Endothelial cell of umbilical vein (primary cell): ENCODE results near the gene MLF2. TPM values are rescaled to one million over a fixed set of nuclear protein-coding genes. Genes with fewer than 3 reads are reported as not detected.
A peak's percentile ranks its signal among the peaks of the same experiment; 100 is the strongest.

Experiments
- Bru-seq: library from RNA; stranded (reverse); fragments of 400-500 nt; gene quantifications from one replicate; lab custom pipeline; 2021; lab: Mats Ljungman, UMichigan
- BruChase-seq, 2 experiments: library from RNA; stranded (reverse); fragments of 400-500 nt; gene quantifications; one replicate each; lab custom pipeline; 2021; lab: Mats Ljungman, UMichigan
- BruUV-seq: library from RNA; stranded (reverse); fragments of 400-500 nt; replicated peaks from 2 replicates; lab custom pipeline; 2021; lab: Mats Ljungman, UMichigan
- CTCF ChIA-PET: fragments of 300-600, 350-600 bp; sonication (Branson Sonifier 250); formaldehyde crosslinking; loops from one replicate; lab custom pipeline; 2021; ENCODE audit warnings: antibody characterized with exemption, inconsistent platforms; lab: Charles Lee
- POLR2A ChIA-PET: fragments of 300-600, 350-600 bp; sonication (Branson Sonifier 250); formaldehyde crosslinking; loops from one replicate; lab custom pipeline; 2021; ENCODE audit warnings: antibody characterized with exemption, inconsistent platforms; lab: Charles Lee
- DNase-seq: peaks from one replicate; pipeline ENCODE4 v3.0.0-alpha.2; 2011; ENCODE audit warnings: low read depth, low spot score
- FAIRE-seq: peaks from 2 replicates; lab custom pipeline; 2011; peaks lifted over from hg19 to GRCh38; lab: Jason Lieb, UNC
- H2AFZ ChIP-seq: 2 replicates; pipeline ENCODE4 v1.6.0; 2012; ENCODE audit warnings: low read depth, low read length, control low read depth, inconsistent platforms
- H3K27ac ChIP-seq: 2 replicates; pipeline ENCODE4 v1.5.1; 2011; ENCODE audit warnings: low read depth, mild to moderate bottlenecking, control low read depth, low read length, moderate library complexity; ENCODE audit not compliant: insufficient read depth
- H3K27me3 ChIP-seq, 2 experiments: 2 replicates each; pipeline versions ENCODE4 v1.6.0 to v1.6.1; 2011; ENCODE audit warnings: low read length in 2 of 2, mixed read lengths in 1 of 2; ENCODE audit not compliant: control insufficient read depth in 2 of 2, insufficient read depth in 2 of 2
- H3K36me3 ChIP-seq, 2 experiments: 2 replicates in 1 of 2; 3 replicates in 1 of 2; pipeline ENCODE4 v1.5.1; 2011; ENCODE audit warnings: low read length in 2 of 2, mild to moderate bottlenecking in 1 of 2, moderate library complexity in 1 of 2; ENCODE audit not compliant: control insufficient read depth in 2 of 2, insufficient read depth in 2 of 2; ENCODE audit errors: extremely low read depth in 1 of 2
- H3K4me1 ChIP-seq: 3 replicates; pipeline ENCODE4 v1.5.1; 2011; ENCODE audit warnings: mild to moderate bottlenecking, low read length; ENCODE audit not compliant: control insufficient read depth, insufficient read depth; ENCODE audit errors: extremely low read depth
- H3K4me2 ChIP-seq: 2 replicates; pipeline ENCODE4 v1.6.1; 2011; ENCODE audit warnings: low read length, control low read depth, mixed read lengths; ENCODE audit not compliant: insufficient read depth
- H3K4me3 ChIP-seq, 3 experiments: fragments of 200-600 bp in 1 of 3; sonication (generic), shearing (Covaris generic) in 1 of 3; replicated peaks in 1 of 3; 2 replicates each; pipeline ENCODE4 v1.5.1; 2011 to 2016; ENCODE audit warnings: control low read depth in 3 of 3, low read length in 3 of 3, mild to moderate bottlenecking in 2 of 3, inconsistent platforms in 1 of 3, low read depth in 1 of 3, moderate library complexity in 1 of 3; ENCODE audit not compliant: insufficient read depth in 1 of 3
- H3K79me2 ChIP-seq: 2 replicates; pipeline ENCODE4 v1.6.0; 2012; ENCODE audit warnings: low read length, inconsistent platforms; ENCODE audit not compliant: control insufficient read depth, insufficient read depth
- H3K9ac ChIP-seq: replicated peaks from 2 replicates; pipeline ENCODE3; 2011; ENCODE audit warnings: low read length, control low read depth; ENCODE audit not compliant: insufficient read depth; ENCODE audit errors: extremely low read depth
- H3K9me1 ChIP-seq: replicated peaks from 3 replicates; pipeline ENCODE4 v1.6.0; 2011; ENCODE audit warnings: mild to moderate bottlenecking, low read length; ENCODE audit not compliant: control insufficient read depth, insufficient read depth; ENCODE audit errors: extremely low read depth
- H3K9me3 ChIP-seq: replicated peaks from 2 replicates; pipeline ENCODE4 v1.5.1; 2012; ENCODE audit warnings: low read length, inconsistent platforms; ENCODE audit not compliant: control insufficient read depth, insufficient read depth
- H4K20me1 ChIP-seq: replicated peaks from 2 replicates; pipeline ENCODE3; 2011; ENCODE audit warnings: mild to moderate bottlenecking, low read length; ENCODE audit not compliant: control insufficient read depth, insufficient read depth; ENCODE audit errors: extremely low read depth
- CTCF ChIP-seq, 2 donors: IDR thresholded peaks; 1 replicate in 1 of 2; 2 replicates in 1 of 2; pipeline ENCODE4 v1.5.1; 2011; ENCODE audit warnings: low read length in 2 of 2, mild to moderate bottlenecking in 2 of 2, moderate library complexity in 2 of 2, control low read depth in 1 of 2, inconsistent platforms in 1 of 2, low read depth in 1 of 2; ENCODE audit not compliant: insufficient read depth in 1 of 2; ENCODE audit errors: extremely low read depth in 1 of 2
- EZH2 ChIP-seq: IDR thresholded peaks from 2 replicates; pipeline ENCODE4 v1.6.1; 2012; ENCODE audit warnings: borderline replicate concordance, low read depth, mild to moderate bottlenecking, moderate library complexity, low read length, inconsistent platforms; ENCODE audit not compliant: severe bottlenecking
- MAX ChIP-seq: IDR thresholded peaks from 2 replicates; pipeline ENCODE4 v1.6.1; 2011; ENCODE audit not compliant: insufficient read depth, insufficient read length
- POLR2A ChIP-seq: IDR thresholded peaks from 2 replicates; pipeline ENCODE4 v1.6.1; 2012; ENCODE audit warnings: low read depth, mild to moderate bottlenecking, control low read depth, low read length
- POLR2AphosphoS5 ChIP-seq: IDR thresholded peaks from 2 replicates; pipeline ENCODE4 v1.6.1; 2012; ENCODE audit warnings: low read depth, mild to moderate bottlenecking, control low read depth, low read length, moderate library complexity; ENCODE audit not compliant: insufficient read depth
- dilution Hi-C: fragments of 300-500 bp; cut with MboI; formaldehyde crosslinking; loops from one replicate; pipeline ENCODE4 v1.15.0; 2019; ENCODE audit warnings: low sequenced_read_pairs; ENCODE audit not compliant: extremely low pct_ligation_motif_present
- intact Hi-C: fragments of 100-400 bp; cut with micrococcal nuclease; formaldehyde crosslinking; loops from one replicate; pipeline ENCODE4 v1.10.0; 2022
- long read RNA-seq: library from polyadenylated mRNA; stranded (forward); transcript quantifications from one replicate; pipeline ENCODE4 v2.0.0, GENCODE V29; 2021
- polyA minus RNA-seq, 3 experiments: library from RNA; depleted of rRNA, polyadenylated mRNA; stranded (reverse); fragments of >200 nt; gene quantifications; 1 replicate in 1 of 3; 2 replicates in 2 of 3; pipeline ENCODE4 v1.2.3, GENCODE V29; 2011
- polyA plus RNA-seq, 4 experiments: library from polyadenylated mRNA; depleted of rRNA in 3 of 4; stranded (reverse) in 3 of 4; unstranded in 1 of 4; fragments of >200 nt; gene quantifications; 2 replicates each; pipeline versions ENCODE4 v1.2.1 to v1.2.3, GENCODE V29; 2011 to 2012; ENCODE audit warnings: missing spikeins in 1 of 4
- total RNA-seq: library from RNA; stranded (reverse); gene quantifications from 2 replicates; pipeline ENCODE4 v1.2.3, GENCODE V29; 2021

Gene MLF2
- 136 and 147 TPM in 2 replicates for total RNA-seq
- polyA plus RNA-seq, result 306 and 319 TPM in 2 replicates
- polyA plus RNA-seq (2011; cell fraction: cytosol; rRNA removed), result 189 and 228 TPM in 2 replicates
- polyA plus RNA-seq (2011; cell fraction: nucleus; rRNA removed), result 119 and 136 TPM in 2 replicates
- 160 and 203 TPM in 2 replicates for polyA plus RNA-seq (2012)
- 221 and 250 TPM in 2 replicates for polyA minus RNA-seq
- polyA minus RNA-seq (2011; cell fraction: cytosol; rRNA and poly(A)+ RNA removed), result 55.0 TPM
- 43.1 and 46.8 TPM in 2 replicates for polyA minus RNA-seq (2011; cell fraction: nucleus; rRNA and poly(A)+ RNA removed)
- Bru-seq, nascent RNA, result percentile 55 among the genes with signal in this experiment
- BruChase-seq, experiment 1, labeled RNA remaining after a 6-hour chase, result percentile 88 among the genes with signal in this experiment
- percentile 66 among the genes with signal in this experiment for BruChase-seq, experiment 2, labeled RNA remaining after a 2-hour chase
- long read RNA-seq, transcript MLF2-201 (9 exons, 1,969 nt), result major isoform, 703 of 770 reads
- long read RNA-seq, partial matches to known transcripts, result 41 of 770 reads
- long read RNA-seq, other reads (novel, unspliced or antisense), result 26 of 770 reads

GRCh38 chr12:6752921-6753771 lies at the start of gene MLF2:
TSS of gene MLF2 (minus strand) at chr12:6753141. CDS start at chr12:6752334, 807 bp downstream.
- peaks cover 10% of the 10 kb centered on the region for H3K4me1 ChIP-seq
- peak within 1 kb of the TSS; percentile 96 for H3K9ac ChIP-seq
- peak within 1 kb of the TSS; percentile 98 for H3K27ac ChIP-seq
- H3K4me2 ChIP-seq, result peak within 1 kb of the TSS; percentile 55
- FAIRE-seq (peak; percentile 100), DNase-seq (peak; percentile 99)
- ChIA-PET POLR2A (interaction anchor here (0.5 to 3.1 kb wide), 15 partner anchors 10 to 328 kb away, joined by 3 to 43 read pairs (median 4); partner anchors contain the start of genes COPS7A, GPR162, PTMS and SPSB2), CTCF (interaction anchor here (0.5 to 6.1 kb wide), 31 partner anchors 10 to 157 kb away, joined by 3 to 234 read pairs (median 9); partner anchors contain the start of genes CD4, CDCA3, COPS7A and GPR162)
- peaks cover 16 to 26% of the 10 kb centered on the region in 2 experiments for H3K36me3 ChIP-seq
- H3K27me3 ChIP-seq, result no peaks in the 10 kb centered on the region
- intact Hi-C loops, result loop anchor here (1.0 kb wide), 8 partner anchors 11 to 119 kb away; partner anchors contain the start of genes CDCA3, COPS7A and ZNF384
- peak within 1 kb of the TSS; percentile 52 to 76 (median 72) for H3K4me3 ChIP-seq
- H4K20me1 ChIP-seq, result no peaks in the 10 kb centered on the region
- H3K79me2 ChIP-seq, result peaks cover 16% of the 10 kb centered on the region
- no peaks in the 10 kb centered on the region for H3K9me1 ChIP-seq
- TSS peak; percentile 63 for BruUV-seq
- H3K9me3 ChIP-seq, result no peaks in the 10 kb centered on the region
- peak within 1 kb of the TSS; percentile 87 for H2AFZ ChIP-seq
- dilution Hi-C loops, result no loop called here
- TF ChIP-seq CTCF (IDR thresholded peaks at IDR 0.05; ENCODE audit: extremely low read depth in 1 of 2, insufficient read depth in 1 of 2, low read depth in 1 of 2, low read length in 2 of 2) (peak in 1 of 2 donors; percentile 98), POLR2A (peak; percentile 62), POLR2AphosphoS5 (peak; percentile 64), EZH2 (no peak), MAX (no peak)
